Effector CD4-positive, alpha-beta T cell (primary cell): Measurements from ENCODE around the gene PLCB4. TPM values are rescaled to one million over a fixed set of nuclear protein-coding genes. Genes with fewer than 3 reads are reported as not detected.
"Not testable (repeated sequence)": the region's sequence is repeated elsewhere in the genome, so short reads cannot be mapped to it uniquely, and the experiment has no call there.

Experiments used
- DNase-seq: peaks from one replicate; pipeline ENCODE4 v3.0.0-alpha.2; 2020
- total RNA-seq: gene quantifications from one replicate; lab custom pipeline; 2026; lab: John Stamatoyannopoulos, UW

Gene PLCB4
- total RNA-seq: not detected

- no peak for DNase-seq
Observed at GRCh38 chr20:9068841-9069663, at the start of gene PLCB4. Gene PLCB4 (plus strand): TSS chr20:9069087. CDS start chr20:9307815, 238,728 bp downstream.

- no peak for DNase-seq
Observed at GRCh38 chr20:9019833-9020232, 49.1 kb upstream of the PLCB4 start.

DNA sequence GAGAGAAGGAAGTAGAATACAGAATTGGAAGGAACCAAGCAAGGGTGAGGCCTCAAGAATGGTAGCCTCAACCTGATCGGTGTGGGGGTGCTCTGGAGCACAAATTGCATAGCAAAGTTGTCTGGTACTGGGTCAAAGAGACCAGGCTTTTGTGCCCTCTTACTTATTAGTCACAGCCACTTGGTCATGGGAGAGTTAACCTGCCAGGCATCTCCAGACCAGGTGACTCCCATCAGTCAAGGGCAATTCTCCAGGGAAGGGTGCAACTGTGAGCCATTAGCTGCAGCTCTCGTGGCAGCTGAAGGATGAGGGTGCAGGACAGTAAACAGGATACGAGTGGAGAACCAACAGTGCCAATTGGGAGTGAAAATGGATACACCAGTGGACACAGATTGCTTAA lies 47.7 kb upstream of the PLCB4 start:
- no peak for DNase-seq

- no peak for DNase-seq
Observed at GRCh38 chr20:9021699-9022098, 47.2 kb upstream of the PLCB4 start.

DNA sequence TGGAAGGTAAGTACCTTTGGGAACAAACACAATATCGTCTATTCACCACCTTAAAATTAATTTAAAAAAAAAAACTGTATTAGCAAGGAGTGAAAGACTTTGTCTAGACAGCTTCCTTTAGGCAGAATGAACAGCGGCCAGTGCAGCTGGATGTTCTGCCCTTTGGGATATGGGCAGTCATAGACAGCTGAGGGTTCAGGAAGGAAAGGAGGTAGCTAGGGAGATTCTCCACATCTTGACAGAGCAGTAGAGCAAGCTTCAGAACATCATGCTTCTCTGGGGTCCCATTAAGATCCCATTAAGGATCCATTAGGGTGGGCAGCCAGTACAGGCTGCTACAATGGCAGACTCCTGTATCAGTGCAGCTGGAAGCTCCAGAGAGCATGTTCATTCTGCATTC lies 46.5 kb upstream of the PLCB4 start:
- DNase-seq: no peak

DNA sequence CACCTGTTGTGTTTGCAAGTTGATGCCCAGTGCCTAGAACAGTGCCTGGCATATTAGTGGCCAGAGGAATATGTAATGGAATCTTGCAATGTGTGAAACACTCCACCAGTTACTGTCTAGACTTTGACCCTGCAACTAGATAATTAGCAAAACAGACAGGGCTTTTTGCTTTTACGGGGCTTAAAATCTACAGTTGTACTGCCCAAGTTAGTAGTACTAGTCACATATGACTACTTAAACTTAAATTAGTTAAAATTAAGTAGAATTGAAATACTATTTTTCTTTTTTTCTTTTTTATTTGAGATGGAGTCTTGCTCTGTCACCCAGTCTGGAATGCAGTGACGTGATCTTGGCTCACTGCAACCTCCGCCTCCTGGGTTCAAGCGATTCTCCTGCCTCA lies 44.3 kb upstream of the PLCB4 start:
- no peak for DNase-seq

DNA sequence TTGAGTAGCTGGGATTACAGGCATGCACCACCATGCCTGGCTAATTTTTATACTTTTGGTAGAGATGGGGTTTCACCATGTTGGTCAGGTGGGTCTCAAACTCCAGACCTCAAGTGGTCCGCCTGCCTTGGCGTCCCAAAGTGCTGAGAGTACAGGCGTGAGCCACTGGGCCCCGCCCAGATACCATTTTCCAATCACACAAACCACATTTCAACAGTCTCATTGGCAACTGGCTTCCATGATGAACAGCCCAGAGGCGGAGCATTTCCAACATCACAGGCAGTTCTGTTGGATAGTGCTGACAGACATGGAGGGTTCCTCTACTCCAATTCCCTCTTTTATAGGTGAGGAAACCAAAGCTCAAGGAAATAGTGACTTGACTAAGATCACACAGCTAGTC lies 43.9 kb upstream of the PLCB4 start:
- no peak for DNase-seq

DNA sequence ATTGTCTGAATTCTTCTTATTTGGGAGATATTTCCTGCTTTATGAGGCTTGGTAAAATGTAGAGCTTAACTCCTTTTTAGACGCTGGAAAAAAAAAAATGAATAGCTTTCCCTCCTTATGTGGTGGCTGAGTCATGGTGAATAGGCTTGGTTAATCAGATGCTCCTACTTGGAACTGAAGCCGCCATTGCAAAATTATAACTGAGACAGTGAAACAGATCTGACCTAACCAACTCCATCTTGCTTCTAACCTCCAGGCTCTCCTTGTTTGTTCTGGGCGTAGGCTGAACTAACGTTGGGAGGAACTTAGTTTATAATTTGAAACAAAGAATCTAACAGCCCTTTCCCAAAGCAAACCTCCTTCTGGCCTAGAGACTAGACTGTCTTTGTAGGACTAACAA lies 43.2 kb upstream of the PLCB4 start:
- DNase-seq: no peak

DNA sequence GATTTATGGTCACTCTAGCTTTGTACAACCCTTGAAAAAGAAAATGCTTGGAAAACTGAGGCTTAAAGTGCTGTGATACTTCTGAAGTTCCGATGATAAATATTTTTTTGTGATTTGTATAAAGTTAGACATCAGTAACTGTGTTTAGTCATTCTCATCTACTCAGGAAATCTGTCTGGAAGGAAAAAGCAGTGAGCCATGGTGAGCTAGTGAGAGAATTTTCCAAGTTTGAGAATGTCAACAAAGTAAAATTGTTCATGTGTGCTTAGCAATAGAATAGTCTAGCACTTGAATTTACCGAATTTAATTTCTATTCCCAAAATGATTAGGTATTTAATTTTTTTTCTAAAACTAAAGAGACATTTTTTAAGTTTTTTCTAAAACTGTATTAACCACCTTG lies 41.3 kb upstream of the PLCB4 start:
- no peak for DNase-seq

DNA sequence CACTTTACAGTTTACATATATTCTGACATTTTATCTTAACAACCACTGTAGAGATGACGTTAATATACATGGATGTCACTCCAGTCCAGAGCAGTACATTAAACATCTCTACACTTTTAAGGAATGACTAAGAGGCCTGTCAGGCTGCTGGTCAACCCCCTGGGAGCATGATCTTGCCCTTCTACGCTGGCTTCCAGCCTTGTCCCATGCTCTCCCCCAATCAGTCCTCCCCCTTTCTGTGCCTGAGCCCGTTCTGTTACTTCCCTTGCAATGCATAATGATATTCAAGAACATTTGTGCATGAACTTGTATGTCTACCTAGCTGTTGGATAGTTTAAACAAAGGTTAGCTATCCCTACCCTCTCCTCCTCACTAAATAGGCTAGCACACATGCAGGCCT lies 40.5 kb upstream of the PLCB4 start:
- no peak for DNase-seq

DNA sequence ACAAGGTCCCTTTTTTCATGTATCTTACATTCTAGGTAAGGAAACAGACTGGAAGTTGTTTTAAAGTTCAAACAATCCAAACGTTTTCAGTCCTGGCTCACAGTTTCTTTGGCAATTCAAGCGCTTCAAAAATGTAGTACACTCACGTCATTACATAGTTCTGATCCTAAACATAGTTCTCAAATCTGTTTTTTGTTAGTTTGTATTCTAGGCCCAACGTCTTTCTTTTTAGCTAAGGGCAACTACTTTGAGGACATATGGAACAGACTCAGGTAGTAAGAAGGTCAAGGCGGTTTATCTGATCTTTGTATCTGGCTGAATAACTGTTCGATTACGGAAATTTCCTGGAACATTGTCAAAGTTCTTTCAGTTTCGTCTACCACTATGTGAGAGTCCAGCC lies 36.9 kb upstream of the PLCB4 start:
- DNase-seq: no peak

GRCh38 chr20:9032758-9033157 lies 36.1 kb upstream of the PLCB4 start:
- DNase-seq: no peak

- DNase-seq: no peak
Observed at GRCh38 chr20:9035126-9035525, 33.8 kb upstream of the PLCB4 start.

- no peak for DNase-seq
Observed at GRCh38 chr20:9036593-9036992, 32.3 kb upstream of the PLCB4 start.

GRCh38 chr20:9038791-9039535 lies 29.9 kb upstream of the PLCB4 start:
- no peak for DNase-seq

DNA sequence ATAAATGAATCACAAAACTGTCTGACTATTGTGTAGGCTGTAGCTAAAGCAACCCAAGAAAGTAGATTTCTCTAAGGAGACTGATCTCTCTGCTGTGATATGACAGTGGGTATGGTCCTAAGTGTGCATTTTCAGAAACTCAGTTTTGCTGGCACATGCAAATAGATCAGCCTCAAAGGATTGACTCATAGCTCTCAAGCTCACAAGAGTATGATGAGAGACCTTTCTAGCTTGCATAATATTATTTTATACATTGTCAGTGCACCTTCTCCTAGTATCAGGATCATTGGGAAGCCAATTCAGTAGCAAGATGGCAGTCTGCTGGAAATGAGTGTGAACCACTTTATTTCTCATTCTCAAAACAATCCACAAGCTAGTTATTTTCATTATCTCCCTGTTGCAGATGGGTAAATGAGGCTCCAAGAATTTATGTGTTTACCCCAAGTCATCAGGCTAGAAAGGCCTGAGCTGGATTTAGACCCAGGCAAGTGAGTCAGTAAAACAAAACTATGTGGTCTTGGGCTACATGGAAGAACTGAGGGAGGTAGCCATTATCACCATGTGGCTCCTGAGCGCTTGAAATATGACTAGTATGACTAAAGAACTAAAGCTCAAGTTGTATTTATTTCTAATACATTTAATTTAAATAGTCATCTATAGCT lies 27.9 kb upstream of the PLCB4 start:
- no peak for DNase-seq

GRCh38 chr20:9043364-9043763 lies 25.5 kb upstream of the PLCB4 start:
- DNase-seq: no peak

DNA sequence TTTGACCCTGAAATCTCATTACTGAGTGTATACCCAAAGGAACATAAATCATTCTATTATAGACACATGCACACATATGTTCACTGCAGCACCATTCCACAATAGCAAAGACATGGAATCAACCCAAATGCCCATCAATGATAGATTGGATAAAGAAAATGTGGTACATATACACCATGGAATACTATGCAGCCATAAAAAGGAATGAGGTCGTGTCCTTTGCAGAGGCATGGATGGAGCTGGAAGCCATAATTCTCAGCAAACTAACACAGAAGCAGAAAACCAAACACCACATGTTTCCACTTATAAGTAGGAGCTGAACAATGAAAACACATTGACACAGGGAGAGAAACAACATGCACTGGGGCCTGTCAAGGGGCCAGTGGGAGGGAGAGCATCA lies 21.0 kb upstream of the PLCB4 start:
- not testable (repeated sequence) for DNase-seq

- DNase-seq: no peak
Observed at GRCh38 chr20:9051508-9051907, 17.4 kb upstream of the PLCB4 start.

DNA sequence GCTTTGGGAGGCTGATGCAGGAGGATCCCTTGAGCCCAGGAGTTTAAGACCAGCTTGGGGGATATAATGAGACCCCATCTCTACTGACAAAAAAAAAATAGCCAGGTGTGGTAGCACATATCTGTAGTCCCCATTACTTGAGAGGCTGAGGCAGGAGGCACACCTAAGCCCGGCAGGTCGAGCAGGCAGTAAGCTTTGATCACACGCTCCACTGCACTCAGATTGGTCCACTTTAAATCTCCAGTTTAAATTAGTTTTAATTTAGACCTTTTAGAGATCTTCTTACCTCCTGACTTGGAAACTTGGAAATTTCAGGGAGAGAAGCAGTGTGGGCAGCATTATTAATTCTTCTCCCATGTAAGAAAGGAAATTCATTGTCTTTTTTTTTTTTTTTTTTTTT lies 16.8 kb upstream of the PLCB4 start:
- no peak for DNase-seq

DNA sequence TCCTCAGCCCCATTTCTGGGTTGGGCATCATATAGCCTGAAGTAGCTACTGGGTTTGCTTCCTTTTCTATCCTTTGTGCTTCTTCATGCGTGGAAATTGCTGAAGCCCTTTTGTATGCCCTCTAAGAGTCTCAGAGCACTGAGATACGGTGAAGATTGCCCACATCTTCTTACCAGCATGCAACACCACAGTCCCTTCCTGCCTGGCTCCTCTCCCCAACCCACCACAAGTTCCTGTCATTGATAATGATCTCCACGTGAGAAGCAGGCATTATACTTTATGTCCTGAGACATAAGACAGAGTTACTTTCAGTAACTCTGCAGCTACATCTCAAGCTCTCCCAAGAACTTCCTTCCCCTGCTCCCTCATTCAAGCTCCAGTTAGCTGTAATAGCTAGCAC lies 15.8 kb upstream of the PLCB4 start:
- DNase-seq: no peak

DNA sequence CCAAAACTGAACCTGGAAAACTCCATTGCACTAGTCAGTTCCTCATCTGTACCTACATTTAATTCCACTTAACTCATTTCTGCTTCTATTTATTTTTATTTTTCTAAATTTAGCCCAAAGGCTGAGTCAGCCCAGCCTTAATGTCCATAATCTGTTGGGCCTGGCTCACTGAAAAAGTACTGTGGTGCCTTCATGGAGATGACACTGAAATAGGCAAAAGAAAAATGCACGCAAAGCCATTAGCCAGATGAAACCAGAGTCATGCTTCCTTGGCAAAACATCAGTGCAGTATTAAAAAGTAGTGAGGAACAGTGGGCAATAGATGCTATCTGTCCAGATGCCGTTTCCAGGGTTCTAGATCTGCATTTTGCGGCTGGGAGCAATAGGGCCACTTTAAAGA lies 14.7 kb upstream of the PLCB4 start:
- DNase-seq: no peak

- DNase-seq: no peak
Observed at GRCh38 chr20:9059931-9060330, 9.0 kb upstream of the PLCB4 start.

- no peak for DNase-seq
Observed at GRCh38 chr20:9061434-9061833, 7.5 kb upstream of the PLCB4 start.
